ENCODE results near the gene ZNF561. TPM values are rescaled to one million over a fixed set of nuclear protein-coding genes. Genes with fewer than 3 reads are reported as not detected.
A peak's percentile ranks its signal among the peaks of the same experiment; 100 is the strongest.
"Not testable (repeated sequence)": the region's sequence is repeated elsewhere in the genome, so short reads cannot be mapped to it uniquely, and the experiment has no call there.

The ZNF561 gene
- polyA plus RNA-seq, 12 donors = 31.2 to 50.7 (median 40.4) TPM; not detected in 1

DNA sequence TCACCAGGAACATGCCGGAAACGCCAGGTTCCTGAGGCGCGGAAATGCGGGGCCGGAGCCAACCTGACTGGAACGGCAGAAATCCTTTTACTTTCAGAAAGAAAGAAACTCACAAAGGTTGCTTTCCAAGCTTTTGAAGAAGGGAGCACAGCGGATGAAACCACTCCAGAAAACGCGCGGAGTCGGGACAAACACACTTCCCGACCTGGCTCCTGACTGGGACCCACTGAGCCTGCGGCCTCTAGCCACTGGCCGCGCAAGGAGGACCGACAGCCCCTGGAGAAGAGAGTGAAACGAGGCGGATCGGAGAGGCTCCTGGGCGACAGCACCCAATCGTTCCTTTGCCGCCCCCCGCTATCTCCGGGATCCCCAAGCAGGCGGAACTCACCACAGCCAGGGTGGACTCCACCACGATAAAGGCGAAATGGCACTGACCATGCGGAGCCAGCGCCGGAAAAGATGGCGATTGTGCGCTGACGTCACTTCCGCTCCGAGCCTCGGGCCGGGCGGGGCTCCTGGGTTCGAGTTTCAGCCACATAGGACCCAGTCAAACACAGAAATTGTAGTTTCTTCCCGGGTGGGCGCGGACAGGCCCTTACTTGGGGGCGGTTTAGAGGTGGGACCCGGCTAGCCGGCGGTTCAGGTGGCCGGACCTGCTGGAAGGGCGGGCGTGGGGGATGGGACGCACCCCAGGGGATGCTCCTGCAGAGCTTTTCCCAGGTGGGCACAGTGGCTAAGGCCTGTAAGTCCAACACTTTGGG is 36.8 kb downstream of the ZNF561 start, which contains the start of gene ZNF121:
Gene ZNF121 (minus strand): TSS at position 432 of the 761 bp plus-strand sequence. CDS start 16,407 bp downstream, outside the sequence.
- peak; percentile 93 for DNase-seq

DNA sequence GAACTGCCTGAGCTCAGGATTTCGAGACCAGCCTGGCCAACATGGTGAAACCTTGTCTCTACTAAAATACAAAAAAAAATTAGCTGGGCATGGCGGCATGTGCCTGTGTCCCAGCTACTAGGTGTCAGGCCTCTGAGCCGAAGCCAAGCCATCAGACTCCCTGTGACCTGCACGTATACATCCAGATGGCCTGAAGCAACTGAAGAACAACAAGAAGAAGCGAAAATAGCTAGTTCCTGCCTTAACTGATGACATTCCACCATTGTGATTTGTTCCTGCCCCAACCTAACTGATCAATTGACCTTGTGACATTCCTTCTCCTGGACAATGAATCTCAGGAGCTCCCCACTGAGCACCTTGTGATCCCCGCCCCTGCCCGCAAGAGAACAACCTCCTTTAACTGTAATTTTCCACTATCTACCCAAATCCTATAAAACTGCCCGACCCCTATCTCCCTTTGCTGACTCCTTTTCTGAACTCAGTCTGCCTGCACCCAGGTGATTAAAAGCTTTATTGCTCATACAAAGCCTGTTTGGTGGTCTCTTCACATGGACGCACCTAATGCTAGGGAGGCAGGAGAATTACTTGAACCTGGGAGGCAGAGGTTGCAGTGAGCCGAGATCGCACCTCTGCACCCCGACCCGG is 38.8 kb downstream of the ZNF561 start:
- not testable (repeated sequence) for DNase-seq

DNA sequence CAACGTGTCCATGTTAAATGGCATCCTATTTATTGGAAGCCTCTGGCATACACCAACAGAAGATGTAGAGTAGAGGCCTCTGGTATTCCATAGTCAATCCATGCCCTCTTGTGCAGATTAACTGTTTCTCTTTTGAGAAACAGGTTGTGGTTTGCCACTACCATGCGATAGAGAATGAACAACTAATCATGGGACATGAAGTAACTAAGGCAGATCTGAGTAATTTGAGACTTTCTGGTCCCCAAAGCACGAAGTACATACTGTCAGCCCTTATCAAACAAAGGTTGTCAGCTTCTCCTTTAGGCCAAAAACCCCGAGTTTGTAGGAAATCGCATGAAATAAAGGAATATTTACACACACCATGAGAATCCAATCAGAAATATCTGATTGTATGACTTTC is 40.3 kb downstream of the ZNF561 start:
- no peak for DNase-seq

DNA sequence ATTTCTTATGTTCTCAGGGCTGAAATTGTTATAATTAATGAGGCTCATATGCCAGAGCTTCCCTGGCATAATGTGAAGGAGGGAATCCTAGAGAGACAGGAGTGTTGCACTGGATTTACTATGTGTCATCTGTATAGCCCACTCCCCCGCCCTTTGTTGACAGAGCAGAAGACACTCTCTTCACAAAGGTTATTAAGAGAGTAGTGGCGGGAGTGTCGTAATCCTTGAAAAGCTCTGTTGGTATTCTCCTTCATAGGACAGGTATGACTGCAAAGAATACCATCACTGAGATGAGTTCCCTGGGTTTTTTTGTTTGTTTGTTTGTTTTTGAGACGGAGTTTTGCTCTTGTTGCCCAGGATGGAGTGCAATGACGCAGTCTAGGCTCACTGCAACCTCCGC is 50.8 kb downstream of the ZNF561 start:
- DNase-seq = no peak

DNA sequence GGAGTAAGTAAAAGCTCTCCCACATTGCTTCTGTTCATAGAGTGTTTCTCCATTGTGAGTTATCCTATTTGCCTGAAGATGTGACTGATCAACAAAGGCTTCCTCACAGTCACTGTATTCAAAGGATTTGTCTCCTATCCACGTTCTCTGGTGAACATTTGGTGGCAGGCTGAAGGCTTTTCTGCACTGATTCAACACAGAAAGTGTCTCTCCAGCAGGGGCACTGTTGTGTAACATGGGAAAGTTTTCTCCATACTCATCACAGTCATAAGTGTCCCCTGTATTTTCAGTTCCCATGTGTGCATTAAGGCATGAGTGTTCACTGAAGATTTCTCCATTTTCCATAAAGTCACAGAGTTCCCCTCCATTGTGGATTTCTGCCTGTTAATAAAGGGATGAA is 54.3 kb downstream of the ZNF561 start:
- no peak for DNase-seq

DNA sequence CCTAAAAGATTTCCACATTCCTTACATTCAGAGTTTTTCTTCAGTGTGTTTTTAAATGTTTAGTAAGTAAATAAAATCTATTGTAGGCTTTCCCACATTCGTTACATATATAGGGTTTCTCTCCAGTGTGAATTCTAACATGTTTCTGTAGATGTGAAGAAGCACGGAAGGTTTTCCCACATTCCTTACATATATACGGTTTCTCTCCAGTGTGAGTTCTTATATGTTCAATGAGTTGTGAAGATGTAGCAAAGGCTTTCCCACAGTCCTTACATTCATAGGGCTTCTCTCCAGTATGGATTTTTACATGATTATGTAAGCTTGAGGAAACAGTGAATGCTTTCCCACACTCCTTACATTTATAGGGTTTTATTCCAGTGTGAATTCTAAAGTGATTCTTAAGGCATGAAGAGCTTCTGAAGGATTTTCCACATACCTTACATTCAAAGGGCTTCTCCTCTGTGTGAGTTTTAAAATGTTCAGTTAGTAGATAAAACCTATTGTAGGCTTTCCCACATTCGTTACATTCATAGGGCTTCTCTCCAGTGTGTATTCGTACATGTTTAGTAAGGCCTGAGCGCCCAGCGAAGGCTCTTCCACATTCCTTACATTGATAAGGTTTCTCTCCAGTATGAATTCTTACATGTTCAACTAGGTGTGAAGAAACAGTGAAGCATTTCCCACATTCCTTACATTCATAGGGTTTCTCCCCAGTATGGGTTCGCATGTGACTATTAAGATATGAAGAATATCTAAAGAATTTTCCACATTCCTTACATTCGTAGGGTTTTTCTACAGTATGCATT is 54.9 kb downstream of the ZNF561 start:
- no peak for DNase-seq

Other genes with a start within 250 kb of the ZNF561 start
- gene ZNF266, start 185.7 kb downstream of the ZNF561 start, polyA plus RNA-seq (ENCODE audit: insufficient read length in 12 of 12) = 10 to 100 TPM in 11 of 12 donors, not detected in 1; 13.4 to 48.4 (median 22.6) TPM
- under 1 TPM in 10 of 12 donors, not detected in 2; 0.05 to 0.60 (median 0.22) TPM for gene ZNF560, start 122.6 kb downstream of the ZNF561 start, polyA plus RNA-seq (ENCODE audit: insufficient read length in 12 of 12)
- gene ZNF426, start 82.6 kb downstream of the ZNF561 start, polyA plus RNA-seq (ENCODE audit: insufficient read length in 12 of 12) = 10 to 100 TPM in 10 of 12 donors, 1 to 10 TPM in 1, not detected in 1; 7.6 to 15.9 (median 12.9) TPM
- 10 to 100 TPM in 7 of 12 donors, 1 to 10 TPM in 4, not detected in 1; 6.5 to 19.3 (median 11.7) TPM for gene ZNF121, start 36.7 kb downstream of the ZNF561 start, polyA plus RNA-seq (ENCODE audit: insufficient read length in 12 of 12)
- gene ZNF562, start 53.9 kb upstream of the ZNF561 start, polyA plus RNA-seq (ENCODE audit: insufficient read length in 12 of 12) = 10 to 100 TPM; 15.0 to 33.1 (median 20.8) TPM
- gene ZNF846, start 147.5 kb upstream of the ZNF561 start, polyA plus RNA-seq (ENCODE audit: insufficient read length in 12 of 12) = 10 to 100 TPM in 6 of 12 donors, 1 to 10 TPM in 5, not detected in 1; 6.8 to 20.3 (median 10.9) TPM
- gene FBXL12, start 197.8 kb upstream of the ZNF561 start, polyA plus RNA-seq (ENCODE audit: insufficient read length in 12 of 12) = 10 to 100 TPM in 11 of 12 donors, not detected in 1; 20.8 to 32.6 (median 26.4) TPM
- 100 to 1,000 TPM in 11 of 12 donors, not detected in 1; 111 to 252 (median 182) TPM for gene UBL5, start 206.7 kb upstream of the ZNF561 start, polyA plus RNA-seq (ENCODE audit: insufficient read length in 12 of 12)
- 10 to 100 TPM in 11 of 12 donors, not detected in 1; 42.3 to 90.2 (median 54.6) TPM for gene PIN1, start 214.1 kb upstream of the ZNF561 start, polyA plus RNA-seq (ENCODE audit: insufficient read length in 12 of 12)